Gastrocnemius medialis (tissue), 4 donors: ENCODE measurements around the gene RAD51D.

Experiments
- CTCF ChIP-seq, 5 experiments: fragments of 450-650 bp in 3 of 5; fragments of 200-600 bp in 2 of 5; sonication (generic) in 2 of 5; IDR thresholded peaks in 4 of 5; conservative IDR thresholded peaks in 1 of 5; 1 replicate in 4 of 5; 2 replicates in 1 of 5; pipeline ENCODE4 v1.5.1; 2016 to 2019; ENCODE audit warnings: antibody characterized with exemption in 5 of 5, mild to moderate bottlenecking in 3 of 5, moderate library complexity in 3 of 5
- POLR2A ChIP-seq, 2 donors: fragments of 450-650 bp; IDR thresholded peaks; one replicate each; pipeline ENCODE4 v1.6.1; 2017; ENCODE audit warnings: antibody characterized with exemption in 2 of 2, mild to moderate bottlenecking in 2 of 2, moderate library complexity in 2 of 2

- TF ChIP-seq CTCF (IDR thresholded peaks at IDR 0.05 in 4 of 5, conservative IDR thresholded peaks at IDR 0.05 in 1 of 5) (no peak), POLR2A (IDR thresholded peaks at IDR 0.05) (no peak)
Observed at GRCh38 chr17:35069311-35069710, 50.3 kb downstream of the RAD51D start.
